GM23338 (cell line): ENCODE measurements around the gene ZNF69.

Source experiments
- CREB1 ChIP-seq: fragments of 250-450 bp; sonication (Bioruptor Pico); IDR thresholded peaks from 2 replicates; pipeline ENCODE4 v1.5.0; 2020; ENCODE audit warnings: low read depth, mild to moderate bottlenecking, moderate library complexity
- EZH2 ChIP-seq: fragments of 200-600 bp; sonication (generic); IDR thresholded peaks from one replicate; pipeline ENCODE4 v1.8.0; 2017; ENCODE audit warnings: antibody characterized with exemption, mild to moderate bottlenecking, low read depth; ENCODE audit not compliant: unreplicated experiment
- EZH2phosphoT487 ChIP-seq: fragments of 200-600 bp; sonication (generic); IDR thresholded peaks from one replicate; pipeline ENCODE4 v1.8.1; 2018; ENCODE audit warnings: antibody characterized with exemption; ENCODE audit not compliant: unreplicated experiment
- JUNB ChIP-seq: IDR thresholded peaks from one replicate; pipeline ENCODE4 v1.6.1; 2016; ENCODE audit warnings: antibody characterized with exemption; ENCODE audit not compliant: unreplicated experiment
- NANOG ChIP-seq: IDR thresholded peaks from 2 replicates; pipeline ENCODE4 v1.6.1; 2016; ENCODE audit warnings: antibody characterized with exemption, borderline replicate concordance
- POLR2AphosphoS5 ChIP-seq: IDR thresholded peaks from 2 replicates; pipeline ENCODE4 v1.6.1; 2016; ENCODE audit warnings: antibody characterized with exemption, low read depth
- STAT1 ChIP-seq: IDR thresholded peaks from one replicate; pipeline ENCODE4 v1.6.1; 2016; ENCODE audit warnings: antibody characterized with exemption; ENCODE audit not compliant: unreplicated experiment
- ZNF114 ChIP-seq: fragments of 250-450 bp; sonication (Bioruptor Pico); IDR thresholded peaks from 2 replicates; pipeline ENCODE4 v1.5.0; 2020; ENCODE audit warnings: mild to moderate bottlenecking, moderate library complexity
- ZNF331 ChIP-seq: fragments of 250-450 bp; sonication (Bioruptor Pico); IDR thresholded peaks from 2 replicates; pipeline ENCODE4 v1.5.0; 2020; ENCODE audit warnings: low read depth, mild to moderate bottlenecking, moderate library complexity
- TF ChIP-seq, protein P1 (sequence below), 2 experiments: fragments of 200-600 bp in 1 of 2; sonication (generic) in 1 of 2; conservative IDR thresholded peaks; 2 replicates each; pipeline versions ENCODE4 v1.5.1 to v1.6.1; 2016 to 2017; ENCODE audit warnings: antibody characterized with exemption in 2 of 2, low read depth in 2 of 2, mild to moderate bottlenecking in 2 of 2, moderate library complexity in 1 of 2
- TF ChIP-seq, protein P2 (sequence below): IDR thresholded peaks from one replicate; pipeline ENCODE4 v1.6.1; 2018; ENCODE audit warnings: antibody characterized with exemption; ENCODE audit not compliant: unreplicated experiment
- TF ChIP-seq, protein P3 (sequence below): IDR thresholded peaks from 2 replicates; pipeline ENCODE4 v1.6.1; 2016; ENCODE audit warnings: antibody characterized with exemption
- TF ChIP-seq, protein P4 (sequence below): fragments of 250-450 bp; sonication (Bioruptor Pico); IDR thresholded peaks from 2 replicates; pipeline ENCODE4 v1.5.0; 2020; ENCODE audit warnings: mild to moderate bottlenecking, moderate library complexity

DNA sequence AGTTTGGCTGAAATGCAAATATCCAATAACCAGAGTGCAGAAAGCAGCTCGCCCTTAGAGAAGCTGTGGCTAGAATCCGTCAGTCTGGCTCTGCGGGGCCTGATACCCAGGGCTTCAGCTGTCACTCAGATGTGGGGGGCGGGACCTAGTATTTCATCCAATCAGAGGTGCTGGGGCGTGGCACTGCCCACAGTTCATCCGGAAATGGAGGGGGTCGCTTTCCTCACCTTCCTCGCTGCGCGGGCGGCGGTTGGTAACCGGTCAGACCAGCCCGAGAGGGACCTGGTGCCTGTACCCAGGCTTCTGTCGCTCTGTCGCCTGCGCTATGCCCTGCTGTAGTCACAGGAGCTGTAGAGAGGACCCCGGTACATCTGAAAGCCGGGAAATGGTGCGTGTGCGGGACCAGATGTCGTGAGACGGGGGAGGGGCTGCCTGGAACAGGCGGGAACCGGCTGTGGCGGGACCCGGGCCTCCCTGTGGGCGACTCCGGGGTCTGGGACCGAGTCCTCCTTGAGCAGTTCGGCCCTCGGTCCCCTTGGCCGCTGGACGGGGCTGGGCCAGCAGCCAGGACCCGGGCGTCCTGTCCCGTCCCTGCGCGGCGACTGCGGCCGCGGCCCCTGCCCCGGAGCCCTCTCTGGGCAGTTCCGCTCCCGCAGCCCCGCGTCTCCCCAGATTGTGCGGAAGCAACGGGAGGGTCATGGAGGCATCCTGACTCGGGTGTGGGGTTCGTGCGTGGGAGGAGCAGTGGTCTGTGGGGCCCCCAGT is 37.5 kb downstream of the ZNF69 start, which contains the start of gene ZNF700:
- TF ChIP-seq, protein P1, sequence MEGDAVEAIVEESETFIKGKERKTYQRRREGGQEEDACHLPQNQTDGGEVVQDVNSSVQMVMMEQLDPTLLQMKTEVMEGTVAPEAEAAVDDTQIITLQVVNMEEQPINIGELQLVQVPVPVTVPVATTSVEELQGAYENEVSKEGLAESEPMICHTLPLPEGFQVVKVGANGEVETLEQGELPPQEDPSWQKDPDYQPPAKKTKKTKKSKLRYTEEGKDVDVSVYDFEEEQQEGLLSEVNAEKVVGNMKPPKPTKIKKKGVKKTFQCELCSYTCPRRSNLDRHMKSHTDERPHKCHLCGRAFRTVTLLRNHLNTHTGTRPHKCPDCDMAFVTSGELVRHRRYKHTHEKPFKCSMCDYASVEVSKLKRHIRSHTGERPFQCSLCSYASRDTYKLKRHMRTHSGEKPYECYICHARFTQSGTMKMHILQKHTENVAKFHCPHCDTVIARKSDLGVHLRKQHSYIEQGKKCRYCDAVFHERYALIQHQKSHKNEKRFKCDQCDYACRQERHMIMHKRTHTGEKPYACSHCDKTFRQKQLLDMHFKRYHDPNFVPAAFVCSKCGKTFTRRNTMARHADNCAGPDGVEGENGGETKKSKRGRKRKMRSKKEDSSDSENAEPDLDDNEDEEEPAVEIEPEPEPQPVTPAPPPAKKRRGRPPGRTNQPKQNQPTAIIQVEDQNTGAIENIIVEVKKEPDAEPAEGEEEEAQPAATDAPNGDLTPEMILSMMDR (conservative IDR thresholded peaks at IDR 0.05; ENCODE audit: low read depth in 2 of 2) = no peak
- TF ChIP-seq POLR2AphosphoS5 = peak; percentile 95
- TF ChIP-seq, protein P2, sequence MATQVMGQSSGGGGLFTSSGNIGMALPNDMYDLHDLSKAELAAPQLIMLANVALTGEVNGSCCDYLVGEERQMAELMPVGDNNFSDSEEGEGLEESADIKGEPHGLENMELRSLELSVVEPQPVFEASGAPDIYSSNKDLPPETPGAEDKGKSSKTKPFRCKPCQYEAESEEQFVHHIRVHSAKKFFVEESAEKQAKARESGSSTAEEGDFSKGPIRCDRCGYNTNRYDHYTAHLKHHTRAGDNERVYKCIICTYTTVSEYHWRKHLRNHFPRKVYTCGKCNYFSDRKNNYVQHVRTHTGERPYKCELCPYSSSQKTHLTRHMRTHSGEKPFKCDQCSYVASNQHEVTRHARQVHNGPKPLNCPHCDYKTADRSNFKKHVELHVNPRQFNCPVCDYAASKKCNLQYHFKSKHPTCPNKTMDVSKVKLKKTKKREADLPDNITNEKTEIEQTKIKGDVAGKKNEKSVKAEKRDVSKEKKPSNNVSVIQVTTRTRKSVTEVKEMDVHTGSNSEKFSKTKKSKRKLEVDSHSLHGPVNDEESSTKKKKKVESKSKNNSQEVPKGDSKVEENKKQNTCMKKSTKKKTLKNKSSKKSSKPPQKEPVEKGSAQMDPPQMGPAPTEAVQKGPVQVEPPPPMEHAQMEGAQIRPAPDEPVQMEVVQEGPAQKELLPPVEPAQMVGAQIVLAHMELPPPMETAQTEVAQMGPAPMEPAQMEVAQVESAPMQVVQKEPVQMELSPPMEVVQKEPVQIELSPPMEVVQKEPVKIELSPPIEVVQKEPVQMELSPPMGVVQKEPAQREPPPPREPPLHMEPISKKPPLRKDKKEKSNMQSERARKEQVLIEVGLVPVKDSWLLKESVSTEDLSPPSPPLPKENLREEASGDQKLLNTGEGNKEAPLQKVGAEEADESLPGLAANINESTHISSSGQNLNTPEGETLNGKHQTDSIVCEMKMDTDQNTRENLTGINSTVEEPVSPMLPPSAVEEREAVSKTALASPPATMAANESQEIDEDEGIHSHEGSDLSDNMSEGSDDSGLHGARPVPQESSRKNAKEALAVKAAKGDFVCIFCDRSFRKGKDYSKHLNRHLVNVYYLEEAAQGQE = no peak
- TF ChIP-seq CREB1 (CRISPR knock-in tag) = no peak
- no peak for TF ChIP-seq EZH2
- no peak for TF ChIP-seq ZNF331 (CRISPR knock-in tag)
- no peak for TF ChIP-seq EZH2phosphoT487
- TF ChIP-seq, protein P3, sequence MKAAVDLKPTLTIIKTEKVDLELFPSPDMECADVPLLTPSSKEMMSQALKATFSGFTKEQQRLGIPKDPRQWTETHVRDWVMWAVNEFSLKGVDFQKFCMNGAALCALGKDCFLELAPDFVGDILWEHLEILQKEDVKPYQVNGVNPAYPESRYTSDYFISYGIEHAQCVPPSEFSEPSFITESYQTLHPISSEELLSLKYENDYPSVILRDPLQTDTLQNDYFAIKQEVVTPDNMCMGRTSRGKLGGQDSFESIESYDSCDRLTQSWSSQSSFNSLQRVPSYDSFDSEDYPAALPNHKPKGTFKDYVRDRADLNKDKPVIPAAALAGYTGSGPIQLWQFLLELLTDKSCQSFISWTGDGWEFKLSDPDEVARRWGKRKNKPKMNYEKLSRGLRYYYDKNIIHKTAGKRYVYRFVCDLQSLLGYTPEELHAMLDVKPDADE = peak; percentile 60; the same call in 1 of the 2 replicates
- TF ChIP-seq ZNF114 (CRISPR knock-in tag) = no peak
- no peak for TF ChIP-seq JUNB
- TF ChIP-seq, protein P4, sequence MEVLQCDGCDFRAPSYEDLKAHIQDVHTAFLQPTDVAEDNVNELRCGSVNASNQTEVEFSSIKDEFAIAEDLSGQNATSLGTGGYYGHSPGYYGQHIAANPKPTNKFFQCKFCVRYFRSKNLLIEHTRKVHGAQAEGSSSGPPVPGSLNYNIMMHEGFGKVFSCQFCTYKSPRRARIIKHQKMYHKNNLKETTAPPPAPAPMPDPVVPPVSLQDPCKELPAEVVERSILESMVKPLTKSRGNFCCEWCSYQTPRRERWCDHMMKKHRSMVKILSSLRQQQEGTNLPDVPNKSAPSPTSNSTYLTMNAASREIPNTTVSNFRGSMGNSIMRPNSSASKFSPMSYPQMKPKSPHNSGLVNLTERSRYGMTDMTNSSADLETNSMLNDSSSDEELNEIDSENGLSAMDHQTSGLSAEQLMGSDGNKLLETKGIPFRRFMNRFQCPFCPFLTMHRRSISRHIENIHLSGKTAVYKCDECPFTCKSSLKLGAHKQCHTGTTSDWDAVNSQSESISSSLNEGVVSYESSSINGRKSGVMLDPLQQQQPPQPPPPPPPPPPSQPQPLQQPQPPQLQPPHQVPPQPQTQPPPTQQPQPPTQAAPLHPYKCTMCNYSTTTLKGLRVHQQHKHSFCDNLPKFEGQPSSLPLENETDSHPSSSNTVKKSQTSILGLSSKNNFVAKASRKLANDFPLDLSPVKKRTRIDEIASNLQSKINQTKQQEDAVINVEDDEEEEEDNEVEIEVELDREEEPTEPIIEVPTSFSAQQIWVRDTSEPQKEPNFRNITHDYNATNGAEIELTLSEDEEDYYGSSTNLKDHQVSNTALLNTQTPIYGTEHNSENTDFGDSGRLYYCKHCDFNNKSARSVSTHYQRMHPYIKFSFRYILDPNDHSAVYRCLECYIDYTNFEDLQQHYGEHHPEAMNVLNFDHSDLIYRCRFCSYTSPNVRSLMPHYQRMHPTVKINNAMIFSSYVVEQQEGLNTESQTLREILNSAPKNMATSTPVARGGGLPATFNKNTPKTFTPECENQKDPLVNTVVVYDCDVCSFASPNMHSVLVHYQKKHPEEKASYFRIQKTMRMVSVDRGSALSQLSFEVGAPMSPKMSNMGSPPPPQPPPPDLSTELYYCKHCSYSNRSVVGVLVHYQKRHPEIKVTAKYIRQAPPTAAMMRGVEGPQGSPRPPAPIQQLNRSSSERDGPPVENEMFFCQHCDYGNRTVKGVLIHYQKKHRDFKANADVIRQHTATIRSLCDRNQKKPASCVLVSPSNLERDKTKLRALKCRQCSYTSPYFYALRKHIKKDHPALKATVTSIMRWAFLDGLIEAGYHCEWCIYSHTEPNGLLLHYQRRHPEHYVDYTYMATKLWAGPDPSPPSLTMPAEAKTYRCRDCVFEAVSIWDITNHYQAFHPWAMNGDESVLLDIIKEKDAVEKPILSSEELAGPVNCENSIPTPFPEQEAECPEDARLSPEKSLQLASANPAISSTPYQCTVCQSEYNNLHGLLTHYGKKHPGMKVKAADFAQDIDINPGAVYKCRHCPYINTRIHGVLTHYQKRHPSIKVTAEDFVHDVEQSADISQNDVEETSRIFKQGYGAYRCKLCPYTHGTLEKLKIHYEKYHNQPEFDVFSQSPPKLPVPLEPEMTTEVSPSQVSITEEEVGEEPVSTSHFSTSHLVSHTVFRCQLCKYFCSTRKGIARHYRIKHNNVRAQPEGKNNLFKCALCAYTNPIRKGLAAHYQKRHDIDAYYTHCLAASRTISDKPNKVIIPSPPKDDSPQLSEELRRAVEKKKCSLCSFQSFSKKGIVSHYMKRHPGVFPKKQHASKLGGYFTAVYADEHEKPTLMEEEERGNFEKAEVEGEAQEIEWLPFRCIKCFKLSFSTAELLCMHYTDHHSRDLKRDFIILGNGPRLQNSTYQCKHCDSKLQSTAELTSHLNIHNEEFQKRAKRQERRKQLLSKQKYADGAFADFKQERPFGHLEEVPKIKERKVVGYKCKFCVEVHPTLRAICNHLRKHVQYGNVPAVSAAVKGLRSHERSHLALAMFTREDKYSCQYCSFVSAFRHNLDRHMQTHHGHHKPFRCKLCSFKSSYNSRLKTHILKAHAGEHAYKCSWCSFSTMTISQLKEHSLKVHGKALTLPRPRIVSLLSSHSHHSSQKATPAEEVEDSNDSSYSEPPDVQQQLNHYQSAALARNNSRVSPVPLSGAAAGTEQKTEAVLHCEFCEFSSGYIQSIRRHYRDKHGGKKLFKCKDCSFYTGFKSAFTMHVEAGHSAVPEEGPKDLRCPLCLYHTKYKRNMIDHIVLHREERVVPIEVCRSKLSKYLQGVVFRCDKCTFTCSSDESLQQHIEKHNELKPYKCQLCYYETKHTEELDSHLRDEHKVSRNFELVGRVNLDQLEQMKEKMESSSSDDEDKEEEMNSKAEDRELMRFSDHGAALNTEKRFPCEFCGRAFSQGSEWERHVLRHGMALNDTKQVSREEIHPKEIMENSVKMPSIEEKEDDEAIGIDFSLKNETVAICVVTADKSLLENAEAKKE = no peak
- no peak for TF ChIP-seq STAT1
- no peak for TF ChIP-seq NANOG
